ENCODE data around the gene PLXNA4. TPM values are rescaled to one million over a fixed set of nuclear protein-coding genes. Genes with fewer than 3 reads are reported as not detected.

The PLXNA4 gene
- total RNA-seq, 2 experiments from 2014 or later, result 0.18 to 0.70 TPM

DNA sequence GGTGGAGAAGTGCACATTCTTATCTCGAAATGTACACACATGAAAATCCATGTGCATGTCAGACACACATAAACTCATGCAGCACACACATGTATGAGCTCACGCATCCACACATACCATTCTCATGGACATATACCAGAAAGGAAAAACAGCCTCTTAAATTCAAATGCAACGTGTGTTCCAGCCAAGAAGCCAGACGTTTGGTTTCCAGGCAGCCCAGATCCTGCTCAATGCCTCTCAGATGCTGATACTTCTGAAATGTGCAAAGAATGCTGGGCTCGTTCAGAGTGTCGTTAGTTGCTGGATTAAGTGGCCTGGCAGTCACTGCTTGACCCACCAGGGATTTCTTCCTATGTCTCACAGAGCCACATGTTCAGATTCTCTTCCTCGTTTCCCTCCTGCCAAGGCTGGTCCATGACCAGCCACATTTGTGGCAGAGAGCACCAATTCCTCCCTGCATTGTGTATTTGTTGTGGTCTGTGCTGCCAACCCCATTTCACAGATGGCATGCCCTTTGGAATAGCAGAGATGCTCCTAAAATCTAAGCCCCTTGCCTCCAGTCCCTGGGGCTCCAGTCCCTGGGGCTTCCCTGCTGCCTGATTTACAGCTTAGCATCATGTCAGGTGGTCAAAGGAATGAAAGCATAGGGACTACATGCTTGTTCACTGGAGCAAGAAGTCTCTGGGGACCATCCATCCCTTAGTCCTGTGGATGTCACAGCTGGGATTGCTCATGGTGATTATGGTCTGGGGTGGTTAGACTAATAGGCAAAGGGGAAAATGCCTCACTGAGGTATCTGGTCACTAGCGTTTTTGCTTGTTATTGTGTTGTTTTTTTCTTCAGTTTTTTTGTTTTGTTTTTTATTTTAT is 426.6 kb downstream of the PLXNA4 start:
- no peaks in the 10 kb centered on the region for H3K9me3 Mint-ChIP-seq
- no peaks in the 10 kb centered on the region for H3K36me3 Mint-ChIP-seq (ENCODE audit: low read depth)
- ATAC-seq (no peak), DNase-seq (no peak)
- no peak overlapping the region for H3K27ac Mint-ChIP-seq
- CTCF ChIA-PET, result no interaction called here
- intact Hi-C loops (cut with micrococcal nuclease), result no loop called here
- no peak overlapping the region for H3K4me3 Mint-ChIP-seq
- no peaks in the 10 kb centered on the region for H3K27me3 Mint-ChIP-seq
- no peak for TF ChIP-seq CTCF (IDR thresholded peaks at IDR 0.05)
- H3K4me1 Mint-ChIP-seq (ENCODE audit: low read depth), result no peaks in the 10 kb centered on the region
- POLR2A ChIA-PET, result no interaction called here

- intact Hi-C loops (cut with micrococcal nuclease), result no loop called here
- Mint-ChIP-seq H3K27ac (no peak overlapping the region), H3K4me3 (no peak overlapping the region), H3K27me3 (no peaks in the 10 kb centered on the region), H3K4me1 (ENCODE audit: low read depth) (no peaks in the 10 kb centered on the region), H3K9me3 (no peaks in the 10 kb centered on the region), H3K36me3 (ENCODE audit: low read depth) (no peaks in the 10 kb centered on the region)
- TF ChIP-seq CTCF (IDR thresholded peaks at IDR 0.05), result no peak
- ChIA-PET POLR2A (no interaction called here), CTCF (no interaction called here)
- ATAC-seq, result no peak
- DNase-seq, result no peak
These were observed 427.4 kb downstream of the PLXNA4 start for GRCh38 chr7:132148876-132149275.

GRCh38 chr7:132145466-132145865 is 430.8 kb downstream of the PLXNA4 start:
- POLR2A ChIA-PET, result no interaction called here
- no peaks in the 10 kb centered on the region for H3K27me3 Mint-ChIP-seq

DNA sequence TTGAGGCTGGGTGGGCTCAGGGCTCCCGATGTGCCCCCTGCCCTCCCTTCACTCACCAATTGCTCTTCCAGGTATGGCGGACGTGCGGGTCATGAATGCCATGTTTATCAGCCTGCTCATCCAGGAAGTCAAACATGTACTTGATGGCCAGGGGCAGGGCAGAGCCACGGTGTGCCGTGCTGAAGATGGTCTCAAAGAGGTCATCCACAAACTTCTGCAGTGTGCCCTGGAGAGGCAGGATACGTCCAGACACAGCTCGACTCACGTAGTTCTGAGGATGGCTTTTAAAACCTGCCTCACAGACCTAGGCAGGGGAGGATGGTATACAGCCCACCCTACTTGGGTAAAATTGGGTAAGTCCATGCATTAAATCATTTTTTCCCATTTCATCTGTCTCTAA is 431.2 kb downstream of the PLXNA4 start:
- Mint-ChIP-seq H3K27ac (no peak overlapping the region), H3K27me3 (no peaks in the 10 kb centered on the region), H3K4me3 (no peak overlapping the region), H3K36me3 (ENCODE audit: low read depth) (no peaks in the 10 kb centered on the region), H3K4me1 (ENCODE audit: low read depth) (no peaks in the 10 kb centered on the region), H3K9me3 (no peaks in the 10 kb centered on the region)
- no peak for TF ChIP-seq CTCF (IDR thresholded peaks at IDR 0.05)
- ChIA-PET POLR2A (no interaction called here), CTCF (no interaction called here)
- ATAC-seq, result no peak
- intact Hi-C loops (cut with micrococcal nuclease), result no loop called here
- DNase-seq, result no peak

More at GRCh38 chr7:132145466-132145865, 430.8 kb downstream of the PLXNA4 start:
- Mint-ChIP-seq H3K36me3 (ENCODE audit: low read depth) (no peaks in the 10 kb centered on the region), H3K4me1 (ENCODE audit: low read depth) (no peaks in the 10 kb centered on the region), H3K9me3 (no peaks in the 10 kb centered on the region), H3K4me3 (no peak overlapping the region), H3K27ac (no peak overlapping the region)
- no peak for ATAC-seq
- no peak for DNase-seq
- TF ChIP-seq CTCF (IDR thresholded peaks at IDR 0.05), result no peak
- CTCF ChIA-PET, result no interaction called here
- intact Hi-C loops (cut with micrococcal nuclease), result no loop called here

GRCh38 chr7:132142006-132142405 is 434.3 kb downstream of the PLXNA4 start:
- intact Hi-C loops (cut with micrococcal nuclease), result no loop called here
- no peak for DNase-seq
- ATAC-seq, result no peak
- TF ChIP-seq CTCF (IDR thresholded peaks at IDR 0.05), result no peak
- Mint-ChIP-seq H3K36me3 (ENCODE audit: low read depth) (no peaks in the 10 kb centered on the region), H3K9me3 (no peaks in the 10 kb centered on the region), H3K27ac (no peak overlapping the region), H3K4me1 (ENCODE audit: low read depth) (no peaks in the 10 kb centered on the region), H3K4me3 (no peak overlapping the region), H3K27me3 (no peaks in the 10 kb centered on the region)
- CTCF ChIA-PET, result no interaction called here
- POLR2A ChIA-PET, result no interaction called here

Measured in activated CD8-positive, alpha-beta T cell treated with anti-CD3 and anti-CD28 coated beads for 36 hours (primary cell).